Bronchial epithelial cell (primary cell): ENCODE measurements around the gene SRP19. TPM values are rescaled to one million over a fixed set of nuclear protein-coding genes. Genes with fewer than 3 reads are reported as not detected.
"Not testable (repeated sequence)": the region's sequence is repeated elsewhere in the genome, so short reads cannot be mapped to it uniquely, and the experiment has no call there.

Experiments used
- DNase-seq: peaks from one replicate; pipeline ENCODE4 v3.0.0-alpha.2; 2010; ENCODE audit warnings: low read depth
- FAIRE-seq: peaks from 2 replicates; lab custom pipeline; 2011; peaks lifted over from hg19 to GRCh38; lab: Jason Lieb, UNC
- H3K27me3 ChIP-seq: 2 replicates; pipeline ENCODE4 v1.5.1; 2011; ENCODE audit warnings: low read length; ENCODE audit not compliant: control insufficient read depth, insufficient read depth
- H3K36me3 ChIP-seq: 2 replicates; pipeline ENCODE4 v1.5.1; 2011; ENCODE audit warnings: low read length; ENCODE audit not compliant: control insufficient read depth, insufficient read depth
- H3K4me3 ChIP-seq: 2 replicates; pipeline ENCODE4 v1.5.1; 2011; ENCODE audit warnings: mild to moderate bottlenecking, low read depth, low read length, control low read depth
- CTCF ChIP-seq: IDR thresholded peaks from 2 replicates; pipeline ENCODE4 v1.5.1; 2011; ENCODE audit warnings: mild to moderate bottlenecking, moderate library complexity, low read length, control low read depth, inconsistent platforms; ENCODE audit not compliant: insufficient read depth, severe bottlenecking
- total RNA-seq: library from RNA; depleted of rRNA; stranded (reverse); fragments of >200 nt; gene quantifications from 2 replicates; pipeline ENCODE4 v1.2.1, GENCODE V29; 2014

The SRP19 gene
- total RNA-seq, 1 donor from 2014 or later: 109 TPM

GRCh38 chr5:112880219-112880964 lies 19.3 kb downstream of the SRP19 start:
- FAIRE-seq (no peak), DNase-seq (no peak)
- no peak overlapping the region for H3K4me3 ChIP-seq
- H3K27me3 ChIP-seq: no peaks in the 10 kb centered on the region
- no peak for TF ChIP-seq CTCF
- H3K36me3 ChIP-seq: peaks cover 4% of the 10 kb centered on the region

- FAIRE-seq: no peak
- Histone ChIP-seq H3K27me3 (no peaks in the 10 kb centered on the region), H3K4me3 (no peak overlapping the region), H3K36me3 (peaks cover 11% of the 10 kb centered on the region)
- DNase-seq: no peak
- TF ChIP-seq CTCF: no peak
Observed at GRCh38 chr5:112883192-112883591, 22.1 kb downstream of the SRP19 start.

GRCh38 chr5:112885001-112885400 lies 23.9 kb downstream of the SRP19 start:
- no peaks in the 10 kb centered on the region for H3K27me3 ChIP-seq
- FAIRE-seq (no peak), DNase-seq (no peak)
- no peak for TF ChIP-seq CTCF
- H3K4me3 ChIP-seq: no peak overlapping the region
- peaks cover 11% of the 10 kb centered on the region for H3K36me3 ChIP-seq

- no peak for DNase-seq
- TF ChIP-seq CTCF: no peak
- FAIRE-seq: no peak
- H3K27me3 ChIP-seq: no peaks in the 10 kb centered on the region
- H3K4me3 ChIP-seq: no peak overlapping the region
- H3K36me3 ChIP-seq: peaks cover 11% of the 10 kb centered on the region
Observed at GRCh38 chr5:112886975-112887374, 25.9 kb downstream of the SRP19 start.

GRCh38 chr5:112892066-112892465 lies 31.0 kb downstream of the SRP19 start:
- H3K36me3 ChIP-seq, FAIRE-seq, H3K27me3 ChIP-seq, DNase-seq, H3K4me3 ChIP-seq: not testable (repeated sequence)

GRCh38 chr5:112892776-112893175 lies 31.7 kb downstream of the SRP19 start:
- peaks cover 8% of the 10 kb centered on the region for H3K36me3 ChIP-seq
- H3K27me3 ChIP-seq: no peaks in the 10 kb centered on the region
- DNase-seq (no peak), FAIRE-seq (no peak)
- TF ChIP-seq CTCF: no peak
- no peak overlapping the region for H3K4me3 ChIP-seq
